ENCODE data around the gene TIPIN.
"Not testable (repeated sequence)": the region's sequence is repeated elsewhere in the genome, so short reads cannot be mapped to it uniquely, and the experiment has no call there.

Gene TIPIN

DNA sequence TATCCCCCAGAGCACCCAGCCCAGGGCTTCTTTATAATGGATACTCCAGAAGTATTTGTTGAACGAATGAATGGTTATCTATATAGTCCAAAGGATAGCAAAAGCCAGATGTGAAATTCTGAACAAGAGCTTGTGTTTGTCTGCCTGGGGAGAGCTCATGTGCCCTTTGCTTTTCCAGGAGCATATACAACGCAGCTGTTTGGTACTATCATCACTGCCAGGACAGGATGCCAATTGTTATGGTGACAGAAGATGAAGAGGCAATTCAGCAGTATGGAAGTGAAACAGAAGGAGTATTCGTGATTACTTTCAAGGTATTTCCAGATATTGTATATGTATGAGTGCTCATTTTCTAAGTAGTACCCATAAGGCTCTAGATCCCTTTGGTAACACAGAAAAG, 48.0 kb downstream of the TIPIN start:
- no peak for DNase-seq (ENCODE audit: low read depth)
- no peak overlapping the region for H3K4me3 ChIP-seq (ENCODE audit: low read depth, low read length)
- TF ChIP-seq MYC (IDR thresholded peaks at IDR 0.05; ENCODE audit: low read depth, low read length) (no peak), POLR2A (IDR thresholded peaks at IDR 0.05; ENCODE audit: extremely low read depth, insufficient read length) (no peak)
- TF ChIP-seq, protein P1, sequence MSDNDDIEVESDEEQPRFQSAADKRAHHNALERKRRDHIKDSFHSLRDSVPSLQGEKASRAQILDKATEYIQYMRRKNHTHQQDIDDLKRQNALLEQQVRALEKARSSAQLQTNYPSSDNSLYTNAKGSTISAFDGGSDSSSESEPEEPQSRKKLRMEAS (IDR thresholded peaks at IDR 0.05; ENCODE audit: low read depth, low read length), result no peak
- TF ChIP-seq, protein P2, sequence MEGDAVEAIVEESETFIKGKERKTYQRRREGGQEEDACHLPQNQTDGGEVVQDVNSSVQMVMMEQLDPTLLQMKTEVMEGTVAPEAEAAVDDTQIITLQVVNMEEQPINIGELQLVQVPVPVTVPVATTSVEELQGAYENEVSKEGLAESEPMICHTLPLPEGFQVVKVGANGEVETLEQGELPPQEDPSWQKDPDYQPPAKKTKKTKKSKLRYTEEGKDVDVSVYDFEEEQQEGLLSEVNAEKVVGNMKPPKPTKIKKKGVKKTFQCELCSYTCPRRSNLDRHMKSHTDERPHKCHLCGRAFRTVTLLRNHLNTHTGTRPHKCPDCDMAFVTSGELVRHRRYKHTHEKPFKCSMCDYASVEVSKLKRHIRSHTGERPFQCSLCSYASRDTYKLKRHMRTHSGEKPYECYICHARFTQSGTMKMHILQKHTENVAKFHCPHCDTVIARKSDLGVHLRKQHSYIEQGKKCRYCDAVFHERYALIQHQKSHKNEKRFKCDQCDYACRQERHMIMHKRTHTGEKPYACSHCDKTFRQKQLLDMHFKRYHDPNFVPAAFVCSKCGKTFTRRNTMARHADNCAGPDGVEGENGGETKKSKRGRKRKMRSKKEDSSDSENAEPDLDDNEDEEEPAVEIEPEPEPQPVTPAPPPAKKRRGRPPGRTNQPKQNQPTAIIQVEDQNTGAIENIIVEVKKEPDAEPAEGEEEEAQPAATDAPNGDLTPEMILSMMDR (IDR thresholded peaks at IDR 0.05; ENCODE audit: low read depth, low read length), result no peak

DNA sequence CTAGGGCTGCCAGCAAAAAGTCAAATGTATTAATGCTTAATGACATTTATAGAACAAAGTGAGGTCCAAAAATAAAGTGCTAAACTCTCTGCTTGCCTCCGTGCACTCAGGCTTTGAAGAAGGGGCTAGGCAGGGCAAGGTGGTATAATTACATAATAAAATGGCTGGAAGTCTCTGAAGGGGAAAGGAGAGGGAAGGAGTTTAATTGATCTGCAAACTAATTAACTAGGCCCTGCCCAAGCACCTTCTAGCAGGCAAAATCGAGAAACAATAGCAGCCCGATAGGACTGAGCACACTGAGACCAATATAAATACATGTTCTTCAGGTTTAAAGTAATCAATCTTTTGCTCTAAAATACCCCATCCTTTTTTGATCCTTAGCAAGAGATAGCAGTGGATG, 50.1 kb downstream of the TIPIN start:
- TF ChIP-seq POLR2A (IDR thresholded peaks at IDR 0.05; ENCODE audit: extremely low read depth, insufficient read length) (no peak), MYC (IDR thresholded peaks at IDR 0.05; ENCODE audit: low read depth, low read length) (no peak)
- TF ChIP-seq, protein P1 (IDR thresholded peaks at IDR 0.05; ENCODE audit: low read depth, low read length), result no peak
- TF ChIP-seq, protein P2 (IDR thresholded peaks at IDR 0.05; ENCODE audit: low read depth, low read length), result no peak
- no peak for DNase-seq (ENCODE audit: low read depth)
- H3K4me3 ChIP-seq (ENCODE audit: low read depth, low read length), result no peak overlapping the region

DNA sequence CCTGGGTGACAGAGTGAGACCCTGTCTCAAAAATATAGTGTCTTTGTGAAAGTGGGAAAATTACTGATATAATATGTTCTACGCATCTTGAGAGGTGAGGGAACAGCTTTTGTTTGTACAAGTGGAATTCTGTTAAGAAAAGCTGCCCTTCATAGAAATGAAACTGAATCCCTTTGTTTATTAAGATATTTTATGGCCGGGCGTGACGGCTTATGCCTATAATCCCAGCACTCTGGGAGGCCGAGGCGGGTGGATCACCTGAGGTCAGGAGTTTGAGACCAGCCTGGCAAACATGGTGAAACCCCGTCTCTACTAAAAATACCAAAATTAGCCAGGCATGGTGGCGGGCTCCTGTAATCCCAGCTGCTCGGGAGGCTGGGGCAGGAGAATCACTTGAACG, 52.1 kb downstream of the TIPIN start:
- not testable (repeated sequence) for H3K4me3 ChIP-seq (ENCODE audit: low read depth, low read length); DNase-seq (ENCODE audit: low read depth)

DNA sequence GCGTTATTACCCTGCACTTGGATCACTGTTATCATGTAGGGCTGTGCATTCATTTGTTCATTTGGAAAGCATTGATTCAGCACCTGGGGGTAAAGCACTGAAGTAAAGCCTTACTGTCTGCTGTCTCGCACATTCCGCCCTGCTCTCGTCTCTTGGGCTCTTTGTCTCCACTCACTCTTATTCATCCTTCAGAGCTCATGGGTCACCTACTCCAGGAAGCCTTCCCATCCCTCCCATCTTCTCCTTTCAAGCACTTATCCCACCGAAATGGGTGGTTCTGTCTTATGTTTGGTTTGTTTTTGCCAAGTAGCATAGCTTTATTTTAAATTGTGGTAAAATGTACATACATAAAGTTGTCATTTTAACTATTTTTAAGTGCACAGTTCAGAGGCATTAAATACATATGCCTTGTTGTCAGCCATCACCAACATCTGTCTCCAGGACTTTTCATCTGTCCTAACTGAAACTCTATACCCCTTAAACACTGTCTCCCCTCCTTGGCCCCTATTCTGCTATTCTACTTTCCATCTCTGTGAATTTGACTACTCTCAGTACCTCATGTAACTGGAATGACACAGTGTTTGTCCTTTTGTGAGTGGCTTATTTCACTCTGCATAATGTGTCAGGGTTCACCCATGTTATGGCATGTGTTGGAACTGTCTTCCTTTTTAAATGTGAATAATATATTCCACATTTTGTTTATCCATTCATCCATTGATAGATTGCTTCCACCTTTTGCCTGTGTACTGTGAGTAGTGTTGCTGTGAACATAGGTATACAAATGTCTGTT, 53.8 kb downstream of the TIPIN start:
- TF ChIP-seq, protein P2 (IDR thresholded peaks at IDR 0.05; ENCODE audit: low read depth, low read length), result no peak
- TF ChIP-seq POLR2A (IDR thresholded peaks at IDR 0.05; ENCODE audit: extremely low read depth, insufficient read length) (no peak), MYC (IDR thresholded peaks at IDR 0.05; ENCODE audit: low read depth, low read length) (no peak)
- TF ChIP-seq, protein P1 (IDR thresholded peaks at IDR 0.05; ENCODE audit: low read depth, low read length), result no peak
- no peak for DNase-seq (ENCODE audit: low read depth)
- H3K4me3 ChIP-seq (ENCODE audit: low read depth, low read length), result no peak overlapping the region

DNA sequence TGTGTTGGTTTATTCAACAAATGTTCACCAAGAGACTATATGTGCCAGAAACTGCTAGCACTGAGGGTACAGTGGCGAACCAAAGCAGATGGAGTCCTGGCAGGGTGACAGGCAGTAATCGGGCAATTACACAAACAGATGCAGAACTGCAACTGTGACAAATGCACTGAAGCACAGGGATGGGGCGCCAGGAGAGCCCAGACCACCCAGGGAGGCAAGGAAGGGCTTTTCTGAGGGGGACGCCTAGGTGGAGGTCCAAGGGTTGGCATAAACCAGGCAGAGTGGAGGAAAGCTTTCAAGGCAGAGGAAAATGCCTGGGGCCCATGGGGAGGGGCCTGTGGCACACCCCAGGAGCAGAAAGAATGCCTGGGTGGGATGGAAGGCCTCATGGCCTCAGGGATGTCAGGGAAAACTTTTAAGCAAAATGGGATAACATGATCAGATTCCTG, 57.7 kb downstream of the TIPIN start:
- no peak for DNase-seq (ENCODE audit: low read depth)
- TF ChIP-seq, protein P2 (IDR thresholded peaks at IDR 0.05; ENCODE audit: low read depth, low read length), result no peak
- TF ChIP-seq MYC (IDR thresholded peaks at IDR 0.05; ENCODE audit: low read depth, low read length), result no peak
- TF ChIP-seq POLR2A (IDR thresholded peaks at IDR 0.05; ENCODE audit: extremely low read depth, insufficient read length), result no peak
- TF ChIP-seq, protein P1 (IDR thresholded peaks at IDR 0.05; ENCODE audit: low read depth, low read length), result no peak
- no peak overlapping the region for H3K4me3 ChIP-seq (ENCODE audit: low read depth, low read length)

DNA sequence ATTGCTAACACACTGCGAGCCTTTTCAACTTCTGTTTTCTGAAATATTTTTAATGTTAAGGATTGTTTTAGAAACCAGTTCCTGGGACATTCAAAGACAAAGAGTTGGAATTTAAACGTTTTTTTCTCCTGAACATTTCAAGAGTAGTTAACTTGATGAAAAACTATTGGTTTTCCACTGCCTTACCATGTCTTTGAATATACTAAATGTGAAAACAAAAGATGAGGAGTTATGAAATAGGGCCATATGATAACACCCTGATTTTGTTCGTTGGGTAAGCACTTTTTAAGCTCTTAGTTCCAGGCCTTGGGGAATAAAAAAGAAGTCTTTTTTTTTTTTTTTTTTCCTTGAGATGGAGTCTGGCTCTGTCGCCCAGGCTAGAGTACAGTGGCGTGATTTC, 60.3 kb downstream of the TIPIN start:
- no peak for DNase-seq (ENCODE audit: low read depth)
- TF ChIP-seq POLR2A (IDR thresholded peaks at IDR 0.05; ENCODE audit: extremely low read depth, insufficient read length), result no peak
- TF ChIP-seq, protein P1 (IDR thresholded peaks at IDR 0.05; ENCODE audit: low read depth, low read length), result no peak
- TF ChIP-seq, protein P2 (IDR thresholded peaks at IDR 0.05; ENCODE audit: low read depth, low read length), result no peak
- TF ChIP-seq MYC (IDR thresholded peaks at IDR 0.05; ENCODE audit: low read depth, low read length), result no peak
- H3K4me3 ChIP-seq (ENCODE audit: low read depth, low read length), result no peak overlapping the region
